ENCODE results near the gene PSORS1C1. TPM values are rescaled to one million over a fixed set of nuclear protein-coding genes. Genes with fewer than 3 reads are reported as not detected.

PSORS1C1 gene
- polyA plus RNA-seq, 1 of the 3 experiments (the other 2 are of a cell fraction): 3.1 TPM

DNA sequence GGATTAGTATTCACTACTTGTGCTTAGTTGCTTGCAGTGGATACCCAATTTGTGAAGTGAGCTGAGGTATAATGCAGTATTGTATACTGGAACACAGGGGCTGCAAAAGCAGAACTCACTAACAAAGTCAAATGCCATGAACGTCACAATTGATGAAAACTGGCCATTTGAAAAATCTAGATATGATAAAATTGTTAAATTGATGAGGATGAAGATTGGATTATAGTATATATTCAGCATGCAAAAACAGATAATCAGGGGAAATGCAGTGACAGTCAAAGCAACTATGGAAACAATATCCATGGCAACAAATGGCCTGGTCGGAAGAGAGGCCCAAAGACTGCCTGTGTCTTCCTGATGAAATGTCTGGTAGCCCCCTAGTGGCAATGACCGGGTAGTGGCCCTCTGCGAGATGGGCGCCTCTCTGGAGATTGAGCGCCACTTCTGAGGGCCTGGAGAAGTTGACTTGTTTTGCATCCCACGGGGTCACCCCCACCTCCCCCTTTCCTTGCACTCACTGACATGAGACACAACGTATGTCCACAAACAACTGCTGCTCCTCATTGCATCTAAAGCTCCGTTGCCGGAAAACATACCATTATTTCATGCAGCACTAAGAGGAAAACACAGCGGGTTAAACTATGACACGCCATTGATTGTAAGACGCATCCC, 45.8 kb upstream of the PSORS1C1 start:
- no peaks in the 10 kb centered on the region for H3K79me2 ChIP-seq (ENCODE audit: insufficient read depth)
- H3F3A ChIP-seq (replicated peaks; ENCODE audit: insufficient read depth): peaks cover 11% of the 10 kb centered on the region
- peak; percentile 86 for DNase-seq
- H3K27me3 ChIP-seq (ENCODE audit: insufficient read depth): no peaks in the 10 kb centered on the region
- H3K4me1 ChIP-seq (ENCODE audit: control insufficient read depth in 1 of 2, insufficient read depth in 2 of 2, low read depth in 1 of 2, low read length in 1 of 2): peaks cover 6 to 13% of the 10 kb centered on the region in 2 experiments; a peak in 3 of 4 replicates
- POLR2A ChIA-PET: no interaction called here
- no peak overlapping the region for H2AFZ ChIP-seq (ENCODE audit: low read depth)
- no peak overlapping the region; a peak in 1 of 4 replicates for H3K4me3 ChIP-seq (ENCODE audit: low read depth in 2 of 2, low read length in 1 of 2)
- H4K20me1 ChIP-seq (ENCODE audit: insufficient read depth): no peaks in the 10 kb centered on the region
- H3K9ac ChIP-seq: no peak overlapping the region
- H3K27ac ChIP-seq (ENCODE audit: low read depth in 2 of 2, low read length in 1 of 2): no peak overlapping the region
- CTCF ChIA-PET: interaction anchor here (0.9 to 3.9 kb wide), 11 partner anchors 9 to 527 kb away, joined by 3 to 43 read pairs (median 6); partner anchors contain the start of gene VARS2
- WGBS (ENCODE audit: low lambda C conversion rate): 58% methylated on average over 10 of the region's 13 CpGs
- no peaks in the 10 kb centered on the region for H3K9me2 ChIP-seq
- peak; percentile 80 for TF ChIP-seq SMC3 (IDR thresholded peaks at IDR 0.05; ENCODE audit: low read depth, low read length)
- no peak for TF ChIP-seq GATA2 (CRISPR knock-in tag; IDR thresholded peaks at IDR 0.05)
- peak; percentile 90 for TF ChIP-seq CTCF (IDR thresholded peaks at IDR 0.05)
- no peak for TF ChIP-seq IRF3 (IDR thresholded peaks at IDR 0.05; ENCODE audit: low read depth, low read length)
- peak; percentile 65 for TF ChIP-seq RAD21 (IDR thresholded peaks at IDR 0.05; ENCODE audit: low read length)
- TF ChIP-seq EP300 (IDR thresholded peaks at IDR 0.05; ENCODE audit: borderline replicate concordance in 1 of 2, low read depth in 1 of 2, low read length in 1 of 2): no peak
- peak; percentile 68 for TF ChIP-seq MXI1 (IDR thresholded peaks at IDR 0.05; ENCODE audit: low read depth, low read length)
- no peak overlapping the region for H3K4me2 ChIP-seq
- no peaks in the 10 kb centered on the region for H3K9me3 ChIP-seq
- H3K36me3 ChIP-seq (replicated peaks in 1 of 2; ENCODE audit: control insufficient read depth in 1 of 2, insufficient read depth in 2 of 2, low read length in 1 of 2): no peaks in the 10 kb centered on the region

GRCh38 chr6:31070711-31071197, 43.8 kb upstream of the PSORS1C1 start:
- Histone ChIP-seq H3K9me2 (no peaks in the 10 kb centered on the region), H3K9ac (no peak overlapping the region), H3K9me3 (no peaks in the 10 kb centered on the region), H3K27ac (ENCODE audit: low read depth in 2 of 2, low read length in 1 of 2) (no peak overlapping the region), H2AFZ (ENCODE audit: low read depth) (no peak overlapping the region), H3K4me3 (ENCODE audit: low read depth in 2 of 2, low read length in 1 of 2) (no peak overlapping the region), H3K4me1 (ENCODE audit: control insufficient read depth in 1 of 2, insufficient read depth in 2 of 2, low read depth in 1 of 2, low read length in 1 of 2) (peaks cover 6 to 12% of the 10 kb centered on the region in 2 experiments; a peak in 3 of 4 replicates), H3K4me2 (peak overlapping the region; percentile 24; the same call in 1 of the 2 replicates), H3K27me3 (ENCODE audit: insufficient read depth) (no peaks in the 10 kb centered on the region), H3F3A (replicated peaks; ENCODE audit: insufficient read depth) (peaks cover 17% of the 10 kb centered on the region), H4K20me1 (ENCODE audit: insufficient read depth) (no peaks in the 10 kb centered on the region), H3K36me3 (replicated peaks in 1 of 2; ENCODE audit: control insufficient read depth in 1 of 2, insufficient read depth in 2 of 2, low read length in 1 of 2) (no peaks in the 10 kb centered on the region), H3K79me2 (ENCODE audit: insufficient read depth) (no peaks in the 10 kb centered on the region)
- DNase-seq: no peak
- CTCF ChIA-PET: interaction anchor here (0.8 to 3.9 kb wide), 10 partner anchors 8 to 242 kb away, joined by 3 to 43 read pairs (median 5); partner anchors contain the start of gene VARS2
- WGBS (ENCODE audit: low lambda C conversion rate): 40% methylated on average over 6 of the region's 6 CpGs
- POLR2A ChIA-PET: no interaction called here
- TF ChIP-seq CTCF (IDR thresholded peaks at IDR 0.05): peak; percentile 71
- peak; percentile 68 for TF ChIP-seq RAD21 (IDR thresholded peaks at IDR 0.05; ENCODE audit: low read length)
- TF ChIP-seq SIN3A (IDR thresholded peaks at IDR 0.05; ENCODE audit: borderline replicate concordance, low read depth, low read length): no peak
- peak; percentile 62 for TF ChIP-seq SMC3 (IDR thresholded peaks at IDR 0.05; ENCODE audit: low read depth, low read length)
- TF ChIP-seq, protein P1, sequence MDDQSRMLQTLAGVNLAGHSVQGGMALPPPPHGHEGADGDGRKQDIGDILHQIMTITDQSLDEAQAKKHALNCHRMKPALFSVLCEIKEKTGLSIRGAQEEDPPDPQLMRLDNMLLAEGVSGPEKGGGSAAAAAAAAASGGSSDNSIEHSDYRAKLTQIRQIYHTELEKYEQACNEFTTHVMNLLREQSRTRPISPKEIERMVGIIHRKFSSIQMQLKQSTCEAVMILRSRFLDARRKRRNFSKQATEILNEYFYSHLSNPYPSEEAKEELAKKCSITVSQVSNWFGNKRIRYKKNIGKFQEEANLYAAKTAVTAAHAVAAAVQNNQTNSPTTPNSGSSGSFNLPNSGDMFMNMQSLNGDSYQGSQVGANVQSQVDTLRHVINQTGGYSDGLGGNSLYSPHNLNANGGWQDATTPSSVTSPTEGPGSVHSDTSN (IDR thresholded peaks at IDR 0.05): no peak
